Activated T-helper 17 cell treated with anti-CD3 and anti-CD28 coated beads, Interleukin-2, amount 50 U/mL, for 72 hours (primary cell): ENCODE results near the gene NEURL1. TPM values are rescaled to one million over a fixed set of nuclear protein-coding genes. Genes with fewer than 3 reads are reported as not detected.
"Not testable (repeated sequence)": the region's sequence is repeated elsewhere in the genome, so short reads cannot be mapped to it uniquely, and the experiment has no call there.

Experiments used
- ATAC-seq: fragments of 150-1000 bp; cut with Tn5 transposase; replicated peaks from 2 replicates; pipeline ENCODE4 v1.10.0; 2021; ENCODE audit warnings: mild to moderate bottlenecking, moderate library complexity
- H3K27ac Mint-ChIP-seq: one replicate; pipeline ENCODE4 v1.8.0; 2022; ENCODE audit warnings: mixed read lengths
- H3K27me3 Mint-ChIP-seq: one replicate; pipeline ENCODE4 v1.8.0; 2022; ENCODE audit warnings: mixed read lengths
- H3K36me3 Mint-ChIP-seq: one replicate; pipeline ENCODE4 v1.8.0; 2022; ENCODE audit warnings: low read depth, mild to moderate bottlenecking, mixed read lengths
- H3K4me1 Mint-ChIP-seq: one replicate; pipeline ENCODE4 v1.8.0; 2022; ENCODE audit warnings: mixed read lengths
- H3K4me3 Mint-ChIP-seq: one replicate; pipeline ENCODE4 v1.8.0; 2022; ENCODE audit warnings: mild to moderate bottlenecking, mixed read lengths
- H3K9me3 Mint-ChIP-seq: one replicate; pipeline ENCODE4 v1.8.0; 2022; ENCODE audit warnings: mixed read lengths
- total RNA-seq, 2 donors: library from RNA; stranded (reverse); gene quantifications; one replicate each; pipeline ENCODE4 v1.2.3, GENCODE V29; 2022

The NEURL1 gene
- total RNA-seq, 2 donors from 2014 or later: 2.1 to 3.7 TPM

DNA sequence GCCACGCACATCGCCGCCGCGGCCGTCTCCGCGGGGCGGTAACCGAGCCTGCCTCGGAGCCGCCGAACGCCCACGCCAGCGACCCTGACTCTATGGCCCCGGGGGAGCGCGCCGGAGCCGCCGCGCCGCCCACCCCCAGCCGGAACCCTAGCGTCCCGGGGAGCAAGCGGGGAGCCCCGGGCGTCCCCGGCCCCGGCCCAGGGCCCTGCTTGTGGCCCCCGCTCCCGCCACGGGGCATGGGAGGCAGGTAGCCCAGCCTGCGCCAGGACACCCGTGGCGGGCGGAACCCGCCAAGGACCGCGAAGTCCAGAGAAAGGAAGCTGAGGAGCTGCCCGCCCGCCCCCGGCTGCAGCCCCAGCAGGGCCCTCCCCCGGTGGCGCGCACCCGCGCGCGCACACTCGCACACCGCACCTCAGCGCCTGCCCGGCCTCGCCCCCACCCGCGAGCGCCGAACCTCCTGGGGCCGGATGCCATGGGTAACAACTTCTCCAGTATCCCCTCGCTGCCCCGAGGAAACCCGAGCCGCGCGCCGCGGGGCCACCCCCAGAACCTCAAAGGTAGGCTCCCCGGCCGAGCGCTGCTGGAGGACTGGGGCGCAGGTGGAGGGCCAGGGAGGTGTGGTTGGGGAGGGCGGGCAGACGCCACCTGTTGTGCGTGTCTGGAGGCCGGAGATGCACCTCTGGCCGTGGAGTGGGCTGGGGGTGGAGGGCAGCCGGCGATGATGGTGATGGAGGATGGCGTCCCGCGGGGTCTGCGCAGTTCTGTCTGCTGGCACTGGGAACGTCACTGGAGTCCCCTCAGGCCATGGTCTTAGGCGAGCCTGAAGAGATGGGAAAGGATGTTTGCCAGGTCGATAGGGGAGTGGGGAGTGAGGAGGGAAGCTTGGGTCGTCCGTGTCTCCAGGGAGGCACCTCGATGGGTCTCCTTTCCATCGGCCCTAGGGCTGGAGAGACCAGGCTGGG is 692 bp downstream of the NEURL1 start:
- Mint-ChIP-seq H3K27me3 (peaks cover 40% of the 10 kb centered on the region), H3K36me3 (no peaks in the 10 kb centered on the region), H3K9me3 (no peaks in the 10 kb centered on the region), H3K4me3 (peak overlapping the region; percentile 84), H3K4me1 (no peaks in the 10 kb centered on the region), H3K27ac (no peak overlapping the region)
- peak; percentile 3 for ATAC-seq

DNA sequence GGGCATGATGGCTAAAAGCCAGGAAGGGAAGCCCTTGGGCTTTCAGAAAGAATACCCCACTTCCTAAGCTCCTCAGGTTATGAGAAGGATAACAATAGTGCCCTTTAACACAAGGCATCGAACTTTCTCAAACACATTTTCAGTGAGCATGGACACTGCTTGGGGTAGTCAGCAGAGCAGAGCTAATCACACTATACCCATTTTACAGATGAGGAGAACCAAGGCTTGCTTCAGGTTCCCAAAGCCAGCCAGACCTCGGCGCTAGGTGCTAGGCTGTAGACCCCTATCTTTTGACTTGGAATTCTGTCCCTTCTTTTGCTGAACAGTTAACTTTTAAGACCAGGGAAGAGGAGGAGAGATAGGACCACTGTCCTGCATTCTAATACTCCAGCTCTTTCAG is 1.8 kb downstream of the NEURL1 start:
- Mint-ChIP-seq H3K36me3 (no peaks in the 10 kb centered on the region), H3K9me3 (no peaks in the 10 kb centered on the region), H3K27me3 (peaks cover 48% of the 10 kb centered on the region), H3K4me3 (peak overlapping the region; percentile 55), H3K4me1 (no peaks in the 10 kb centered on the region), H3K27ac (no peak overlapping the region)
- ATAC-seq: no peak

DNA sequence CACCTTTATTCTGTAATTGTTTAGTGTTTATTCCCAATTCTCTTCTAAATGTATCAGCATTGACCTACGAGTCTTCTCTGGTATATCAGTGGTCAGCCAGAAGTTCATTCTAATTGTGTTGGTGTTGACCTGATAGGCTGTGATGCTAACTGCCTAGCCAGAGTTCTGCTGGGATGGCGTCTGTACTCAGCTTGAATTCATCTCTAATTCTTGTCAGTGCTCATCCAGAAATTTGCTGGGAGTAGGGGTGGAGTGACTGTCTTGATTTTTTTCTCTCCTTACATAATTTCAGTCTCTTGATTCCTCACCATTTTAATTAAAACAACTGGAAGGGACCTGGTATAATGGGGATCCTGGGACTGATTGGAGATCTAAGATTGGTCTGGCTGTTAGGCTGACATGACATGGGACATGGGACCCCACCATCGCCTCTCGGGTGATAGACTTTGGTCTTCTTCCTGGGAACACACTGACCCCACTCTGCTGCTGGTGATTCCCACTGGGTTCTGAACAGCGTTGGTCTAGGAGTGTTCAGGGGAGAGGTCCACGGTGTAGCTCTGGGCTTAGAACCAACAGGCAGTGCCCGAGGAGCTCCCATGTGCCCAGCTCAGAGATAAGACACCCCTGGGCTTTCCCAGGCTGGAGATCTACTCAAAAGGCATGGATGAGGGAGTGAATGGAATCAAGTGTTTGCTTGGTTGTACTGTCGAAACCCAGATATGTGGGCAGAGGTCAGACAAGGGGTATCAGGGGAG is 3.8 kb downstream of the NEURL1 start:
- ATAC-seq: no peak

GRCh38 chr10:103498936-103499638 is 5.6 kb downstream of the NEURL1 start:
- Mint-ChIP-seq H3K27ac (no peak overlapping the region), H3K27me3 (peaks cover 45% of the 10 kb centered on the region), H3K4me1 (peaks cover 12% of the 10 kb centered on the region), H3K36me3 (no peaks in the 10 kb centered on the region), H3K4me3 (no peak overlapping the region), H3K9me3 (no peaks in the 10 kb centered on the region)
- no peak for ATAC-seq

More for the DNA sequence above, 3.8 kb downstream of the NEURL1 start:
- Mint-ChIP-seq H3K27me3 (peaks cover 47% of the 10 kb centered on the region), H3K27ac (no peak overlapping the region), H3K36me3 (no peaks in the 10 kb centered on the region), H3K9me3 (no peaks in the 10 kb centered on the region), H3K4me1 (peaks cover 5% of the 10 kb centered on the region), H3K4me3 (no peak overlapping the region)

DNA sequence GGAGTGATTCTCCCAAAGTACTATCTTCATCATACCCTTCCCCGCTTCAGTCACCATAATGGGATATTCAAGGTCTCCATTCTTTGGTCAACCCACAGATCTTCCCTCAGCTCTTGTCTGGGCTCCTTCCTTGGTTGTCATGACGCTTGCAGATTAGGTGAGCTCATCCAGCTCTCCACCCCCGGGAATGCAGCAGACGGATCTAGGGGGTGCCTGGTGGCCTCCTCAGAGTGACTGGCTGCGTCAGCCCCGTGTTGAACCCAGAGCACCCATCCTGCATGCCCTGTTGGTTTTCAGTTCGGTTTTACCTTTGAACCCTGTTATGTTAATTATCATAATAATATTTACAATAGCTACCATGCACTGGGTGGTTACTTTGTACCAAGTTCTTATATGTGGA is 6.4 kb downstream of the NEURL1 start:
- Mint-ChIP-seq H3K27me3 (peaks cover 41% of the 10 kb centered on the region), H3K4me1 (peaks cover 16% of the 10 kb centered on the region), H3K4me3 (no peak overlapping the region), H3K9me3 (no peaks in the 10 kb centered on the region), H3K27ac (no peak overlapping the region), H3K36me3 (no peaks in the 10 kb centered on the region)
- ATAC-seq: no peak

GRCh38 chr10:103500481-103500880 is 7.0 kb downstream of the NEURL1 start:
- Mint-ChIP-seq H3K4me3 (no peak overlapping the region), H3K27me3 (peaks cover 35% of the 10 kb centered on the region), H3K4me1 (peaks cover 16% of the 10 kb centered on the region), H3K9me3 (no peaks in the 10 kb centered on the region), H3K27ac (no peak overlapping the region), H3K36me3 (no peaks in the 10 kb centered on the region)
- no peak for ATAC-seq

- no peak overlapping the region for H3K4me3 Mint-ChIP-seq
- no peaks in the 10 kb centered on the region for H3K9me3 Mint-ChIP-seq
- H3K27me3 Mint-ChIP-seq: peaks cover 32% of the 10 kb centered on the region
- H3K27ac Mint-ChIP-seq: no peak overlapping the region
- no peak for ATAC-seq
- peaks cover 16% of the 10 kb centered on the region for H3K4me1 Mint-ChIP-seq
- no peaks in the 10 kb centered on the region for H3K36me3 Mint-ChIP-seq
Measured at GRCh38 chr10:103501186-103501585, 7.7 kb downstream of the NEURL1 start.

- no peak overlapping the region for H3K27ac Mint-ChIP-seq
- H3K9me3 Mint-ChIP-seq: no peaks in the 10 kb centered on the region
- H3K27me3 Mint-ChIP-seq: peaks cover 23% of the 10 kb centered on the region
- H3K4me3 Mint-ChIP-seq: no peak overlapping the region
- no peaks in the 10 kb centered on the region for H3K36me3 Mint-ChIP-seq
- ATAC-seq: no peak
- H3K4me1 Mint-ChIP-seq: peaks cover 16% of the 10 kb centered on the region
Measured at GRCh38 chr10:103502849-103503660, 9.6 kb downstream of the NEURL1 start.

GRCh38 chr10:103503777-103504176 is 10.3 kb downstream of the NEURL1 start:
- ATAC-seq, H3K36me3 Mint-ChIP-seq, H3K9me3 Mint-ChIP-seq: not testable (repeated sequence)
- peak overlapping the region; percentile 1 for H3K4me3 Mint-ChIP-seq
- peaks cover 16% of the 10 kb centered on the region for H3K4me1 Mint-ChIP-seq
- H3K27ac Mint-ChIP-seq: peak overlapping the region; percentile 29
- H3K27me3 Mint-ChIP-seq: peaks cover 19% of the 10 kb centered on the region

GRCh38 chr10:103504181-103504783 is 10.8 kb downstream of the NEURL1 start:
- Mint-ChIP-seq H3K36me3 (no peaks in the 10 kb centered on the region), H3K9me3 (no peaks in the 10 kb centered on the region), H3K4me3 (peak overlapping the region; percentile 1), H3K4me1 (peaks cover 16% of the 10 kb centered on the region), H3K27ac (peak overlapping the region; percentile 29), H3K27me3 (peaks cover 18% of the 10 kb centered on the region)
- peak; percentile 93 for ATAC-seq

- H3K9me3 Mint-ChIP-seq: no peaks in the 10 kb centered on the region
- H3K27ac Mint-ChIP-seq: no peak overlapping the region
- H3K4me1 Mint-ChIP-seq: peaks cover 11% of the 10 kb centered on the region
- H3K36me3 Mint-ChIP-seq: no peaks in the 10 kb centered on the region
- no peak overlapping the region for H3K4me3 Mint-ChIP-seq
- peaks cover 10% of the 10 kb centered on the region for H3K27me3 Mint-ChIP-seq
- no peak for ATAC-seq
Measured at GRCh38 chr10:103506061-103506460, 12.6 kb downstream of the NEURL1 start.

DNA sequence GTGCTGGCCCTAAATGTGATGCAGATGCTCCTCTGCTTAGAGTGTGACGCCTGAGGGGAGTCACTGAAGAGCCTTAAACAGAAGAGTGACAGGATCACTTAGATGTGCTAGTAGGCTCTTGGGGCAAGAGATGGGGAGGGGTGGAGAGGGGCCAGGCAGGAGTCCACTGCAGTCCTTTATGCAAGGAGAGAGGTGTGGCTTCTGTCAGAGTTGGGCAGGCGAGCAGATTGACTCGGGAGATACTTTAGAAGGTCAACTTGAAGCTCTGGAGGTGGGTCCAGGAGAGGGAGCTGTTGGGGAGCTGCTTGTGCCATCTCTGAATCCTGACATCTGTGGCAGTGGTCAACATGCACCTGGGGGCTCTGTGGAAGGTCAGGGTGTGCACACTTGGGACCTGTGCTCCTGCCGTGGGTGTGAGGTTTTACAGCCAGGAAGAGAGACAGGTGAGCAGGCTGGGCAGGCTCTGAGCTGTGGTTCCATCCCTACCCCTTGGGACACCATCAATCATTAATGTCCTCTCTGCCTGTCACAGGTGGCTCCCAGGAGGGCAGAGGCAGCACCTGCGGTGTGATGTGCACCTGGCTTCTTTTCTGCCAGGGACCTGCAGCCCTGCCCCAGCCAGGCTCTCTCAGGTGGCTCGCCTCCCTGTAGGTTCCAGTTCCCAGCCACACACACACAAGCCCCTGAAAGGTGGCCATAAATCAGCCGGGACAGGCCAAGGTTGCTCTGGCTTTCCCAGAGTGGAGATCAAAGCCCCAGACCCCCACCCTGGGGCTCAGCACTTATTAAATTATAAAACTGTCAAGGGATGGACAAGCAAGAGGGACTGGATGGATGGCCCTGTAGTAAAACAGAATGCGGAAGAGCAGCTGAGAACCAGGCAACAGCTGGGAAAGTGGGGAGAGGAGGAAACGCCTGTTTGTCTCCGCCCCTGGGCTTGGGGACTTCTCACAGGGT is 14.0 kb downstream of the NEURL1 start:
- Mint-ChIP-seq H3K27ac (no peak overlapping the region), H3K9me3 (no peaks in the 10 kb centered on the region), H3K4me3 (no peak overlapping the region), H3K36me3 (no peaks in the 10 kb centered on the region), H3K4me1 (peaks cover 11% of the 10 kb centered on the region), H3K27me3 (peaks cover 9% of the 10 kb centered on the region)
- no peak for ATAC-seq
